RPMI8226 (cell line): Measurements from ENCODE around the gene ZMIZ1.
A peak's percentile ranks its signal among the peaks of the same experiment; 100 is the strongest.

Experiments
- DNase-seq: peaks from one replicate; pipeline ENCODE4 v3.0.0-alpha.2; 2015

ZMIZ1 gene

GRCh38 chr10:79314761-79315601 lies 246.2 kb downstream of the ZMIZ1 start:
- DNase-seq = no peak

GRCh38 chr10:79315602-79315920 lies 246.8 kb downstream of the ZMIZ1 start:
- DNase-seq = no peak

- DNase-seq = peak; percentile 13
Observed at GRCh38 chr10:79316671-79317431, 248.1 kb downstream of the ZMIZ1 start.

- no peak for DNase-seq
Observed at GRCh38 chr10:79318369-79318768, 249.6 kb downstream of the ZMIZ1 start.

- DNase-seq = no peak
Observed at GRCh38 chr10:79319115-79319771, 250.5 kb downstream of the ZMIZ1 start.

- DNase-seq = no peak
Observed at GRCh38 chr10:79320316-79320715, 251.6 kb downstream of the ZMIZ1 start.

GRCh38 chr10:79320820-79321493 lies 252.2 kb downstream of the ZMIZ1 start:
- no peak for DNase-seq

GRCh38 chr10:79321494-79321882 lies 252.7 kb downstream of the ZMIZ1 start:
- no peak for DNase-seq

GRCh38 chr10:79321951-79322350 lies 253.2 kb downstream of the ZMIZ1 start:
- DNase-seq = no peak

- peak; percentile 82 for DNase-seq
Observed at GRCh38 chr10:79322616-79323543, 254.1 kb downstream of the ZMIZ1 start.

- DNase-seq = no peak
Observed at GRCh38 chr10:79323602-79324001, 254.8 kb downstream of the ZMIZ1 start.

- DNase-seq = no peak
Observed at GRCh38 chr10:79324032-79324695, 255.4 kb downstream of the ZMIZ1 start.

- no peak for DNase-seq
Observed at GRCh38 chr10:79326361-79327089, 257.8 kb downstream of the ZMIZ1 start.

GRCh38 chr10:79327090-79327457 lies 258.3 kb downstream of the ZMIZ1 start:
- no peak for DNase-seq

GRCh38 chr10:79328147-79328701 lies 259.5 kb downstream of the ZMIZ1 start:
- no peak for DNase-seq

- no peak for DNase-seq
Observed at GRCh38 chr10:79328737-79329504, 260.2 kb downstream of the ZMIZ1 start.

- no peak for DNase-seq
Observed at GRCh38 chr10:79329529-79329928, 260.8 kb downstream of the ZMIZ1 start.

GRCh38 chr10:79331226-79331625 lies 262.5 kb downstream of the ZMIZ1 start:
- DNase-seq = no peak

- DNase-seq = no peak
Observed at GRCh38 chr10:79331709-79332108, 262.9 kb downstream of the ZMIZ1 start.
